Thoracic aorta (tissue), 2 donors: ENCODE measurements around the gene TTC31. TPM values are rescaled to one million over a fixed set of nuclear protein-coding genes. Genes with fewer than 3 reads are reported as not detected.
"Not testable (repeated sequence)": the region's sequence is repeated elsewhere in the genome, so short reads cannot be mapped to it uniquely, and the experiment has no call there.

Experiments used
- ATAC-seq: fragments of 150-250 bp; one replicate; pipeline ENCODE4 v1.8.0; 2017; ENCODE audit warnings: low read depth; ENCODE audit not compliant: insufficient number of reproducible peaks, low FRiP score
- DNase-seq: peaks from one replicate; pipeline ENCODE4 v3.0.0-alpha.2; 2020; ENCODE audit warnings: low spot score
- H3K27ac ChIP-seq, 2 donors: fragments of 200-600 bp; sonication (generic); 1 replicate in 1 of 2; 2 replicates in 1 of 2; pipeline ENCODE4 v1.5.1; 2016; ENCODE audit warnings: mild to moderate bottlenecking in 2 of 2, moderate library complexity in 2 of 2
- H3K27me3 ChIP-seq: fragments of 200-600 bp; sonication (generic); replicated peaks from 2 replicates; pipeline ENCODE4 v1.6.0; 2016; ENCODE audit warnings: mild to moderate bottlenecking; ENCODE audit not compliant: insufficient read depth
- H3K36me3 ChIP-seq: fragments of 200-600 bp; sonication (generic); one replicate; pipeline ENCODE4 v1.5.1; 2016
- H3K4me1 ChIP-seq, 2 donors: fragments of 200-600 bp; sonication (generic); 1 replicate in 1 of 2; 2 replicates in 1 of 2; pipeline versions ENCODE4 v1.5.1 to v1.6.0; 2016; ENCODE audit warnings: low read depth in 2 of 2, mild to moderate bottlenecking in 1 of 2; ENCODE audit not compliant: control insufficient read depth in 1 of 2
- H3K4me3 ChIP-seq: fragments of 200-600 bp; sonication (generic); 2 replicates; pipeline ENCODE4 v1.5.1; 2016; ENCODE audit warnings: mild to moderate bottlenecking
- H3K9me3 ChIP-seq: fragments of 200-600 bp; sonication (generic); 2 replicates; pipeline ENCODE4 v1.5.1; 2016
- total RNA-seq, 2 donors: library from RNA; depleted of rRNA; stranded (reverse); fragments of >200 nt; gene quantifications; one replicate each; pipeline versions ENCODE4 v1.1.0 to v1.2.3, GENCODE V29; 2016
- TF ChIP-seq, protein P1 (sequence below): fragments of 200-600 bp; sonication (generic); IDR thresholded peaks from one replicate; pipeline ENCODE4 v1.5.1; 2019; ENCODE audit warnings: antibody characterized with exemption

TTC31 gene
- total RNA-seq, 2 donors from 2014 or later, result 37.9 to 38.9 TPM

DNA sequence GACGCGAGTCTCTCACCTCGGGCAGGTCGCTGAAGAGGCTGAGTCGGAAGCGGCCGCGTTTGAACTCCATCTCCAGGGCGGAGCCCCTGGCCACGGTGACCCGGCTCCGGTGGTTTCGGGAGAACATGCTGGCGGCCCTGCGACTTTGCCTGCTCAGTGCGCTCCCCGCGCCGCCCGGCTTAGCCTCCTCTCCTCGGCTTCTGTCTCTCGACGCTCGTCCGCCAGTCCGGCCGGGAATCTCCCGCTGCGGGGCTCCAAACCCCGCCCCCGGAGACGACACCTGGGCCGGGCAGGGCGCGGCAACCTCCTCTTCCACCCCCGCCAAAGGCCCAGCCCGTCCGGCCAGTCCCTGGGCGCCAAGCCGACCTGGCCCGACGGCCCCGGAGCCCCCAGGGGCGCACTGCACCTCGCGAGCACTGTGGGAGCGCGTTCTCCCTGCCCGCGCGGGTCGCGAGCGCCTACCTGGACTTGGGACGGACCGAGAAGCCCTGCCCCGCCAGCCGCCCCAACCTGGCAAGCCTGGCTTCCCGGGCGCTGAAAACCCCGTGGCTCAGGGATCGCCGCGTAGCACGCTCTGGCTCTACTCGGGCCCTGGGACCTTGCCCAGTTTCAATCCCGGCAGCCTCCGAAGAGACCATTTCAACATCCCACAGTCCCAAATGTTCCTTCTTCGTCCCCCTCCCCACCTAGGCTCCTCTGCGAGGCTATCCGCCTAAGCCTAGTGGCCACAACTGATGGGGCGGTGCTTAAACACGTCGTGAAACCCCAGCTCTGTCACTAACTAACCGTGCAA lies 41.0 kb upstream of the TTC31 start, which contains the start of gene RTKN:
TSS of gene RTKN (minus strand) at position 248 of the 793 bp plus-strand sequence. CDS start at position 127, 121 bp downstream.
- H3K4me3 ChIP-seq, result peak within 1 kb of the TSS; percentile 72
- DNase-seq, result no peak
- peaks cover 3 to 49% of the 10 kb centered on the region in 2 donors for H3K4me1 ChIP-seq

DNA sequence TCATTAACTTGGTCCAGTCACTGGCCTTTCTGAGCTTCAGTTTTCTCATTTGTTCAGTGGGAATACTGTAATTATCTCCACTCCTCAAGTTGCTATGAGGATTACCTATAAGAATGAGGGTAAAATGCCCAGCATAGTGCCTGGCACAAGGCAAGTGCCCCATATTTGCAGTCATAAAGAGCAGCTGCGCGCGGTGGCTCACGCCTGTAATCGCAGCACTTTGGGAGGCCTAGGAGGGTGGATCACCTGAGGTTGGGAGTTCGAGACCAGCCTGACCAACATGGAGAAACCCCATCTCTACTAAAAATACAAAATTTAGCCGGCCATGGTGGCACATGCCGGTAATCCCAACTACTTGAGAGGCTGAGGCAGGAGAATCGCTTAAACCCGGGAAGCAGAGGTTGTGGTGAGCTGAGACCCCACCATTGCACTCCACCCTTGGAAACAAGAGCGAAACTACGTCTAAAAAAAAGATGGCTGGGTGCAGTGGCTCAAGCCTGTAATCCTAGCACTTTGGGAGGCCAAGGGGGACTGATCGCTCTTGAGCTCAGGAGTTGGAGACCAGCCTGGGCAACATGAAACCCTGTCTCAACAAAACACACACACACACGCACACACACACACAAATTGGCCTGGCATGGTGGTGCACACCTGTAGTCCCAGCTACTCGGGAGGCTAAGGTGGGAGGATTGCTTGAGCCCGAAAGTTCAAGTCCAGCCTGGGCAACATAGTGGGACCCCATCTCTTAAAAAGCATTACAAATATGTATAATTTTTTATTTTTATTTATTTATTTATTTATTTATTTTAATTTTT lies 40.2 kb upstream of the TTC31 start:
- Histone ChIP-seq H3K4me3 (peak overlapping the region; percentile 72), H3K4me1 (peaks cover 3 to 48% of the 10 kb centered on the region in 2 donors)
- not testable (repeated sequence) for H3K36me3 ChIP-seq, DNase-seq, ATAC-seq, H3K27ac ChIP-seq, H3K9me3 ChIP-seq, H3K27me3 ChIP-seq

More for the DNA sequence above, 41.0 kb upstream of the TTC31 start, which contains the start of gene RTKN:
- ATAC-seq, result no peak
- TF ChIP-seq, protein P1, sequence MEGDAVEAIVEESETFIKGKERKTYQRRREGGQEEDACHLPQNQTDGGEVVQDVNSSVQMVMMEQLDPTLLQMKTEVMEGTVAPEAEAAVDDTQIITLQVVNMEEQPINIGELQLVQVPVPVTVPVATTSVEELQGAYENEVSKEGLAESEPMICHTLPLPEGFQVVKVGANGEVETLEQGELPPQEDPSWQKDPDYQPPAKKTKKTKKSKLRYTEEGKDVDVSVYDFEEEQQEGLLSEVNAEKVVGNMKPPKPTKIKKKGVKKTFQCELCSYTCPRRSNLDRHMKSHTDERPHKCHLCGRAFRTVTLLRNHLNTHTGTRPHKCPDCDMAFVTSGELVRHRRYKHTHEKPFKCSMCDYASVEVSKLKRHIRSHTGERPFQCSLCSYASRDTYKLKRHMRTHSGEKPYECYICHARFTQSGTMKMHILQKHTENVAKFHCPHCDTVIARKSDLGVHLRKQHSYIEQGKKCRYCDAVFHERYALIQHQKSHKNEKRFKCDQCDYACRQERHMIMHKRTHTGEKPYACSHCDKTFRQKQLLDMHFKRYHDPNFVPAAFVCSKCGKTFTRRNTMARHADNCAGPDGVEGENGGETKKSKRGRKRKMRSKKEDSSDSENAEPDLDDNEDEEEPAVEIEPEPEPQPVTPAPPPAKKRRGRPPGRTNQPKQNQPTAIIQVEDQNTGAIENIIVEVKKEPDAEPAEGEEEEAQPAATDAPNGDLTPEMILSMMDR, result no peak
- peak within 1 kb of the TSS; percentile 54 to 79 for H3K27ac ChIP-seq
- no peaks in the 10 kb centered on the region for H3K36me3 ChIP-seq
- H3K27me3 ChIP-seq, result no peaks in the 10 kb centered on the region
- no peaks in the 10 kb centered on the region for H3K9me3 ChIP-seq

DNA sequence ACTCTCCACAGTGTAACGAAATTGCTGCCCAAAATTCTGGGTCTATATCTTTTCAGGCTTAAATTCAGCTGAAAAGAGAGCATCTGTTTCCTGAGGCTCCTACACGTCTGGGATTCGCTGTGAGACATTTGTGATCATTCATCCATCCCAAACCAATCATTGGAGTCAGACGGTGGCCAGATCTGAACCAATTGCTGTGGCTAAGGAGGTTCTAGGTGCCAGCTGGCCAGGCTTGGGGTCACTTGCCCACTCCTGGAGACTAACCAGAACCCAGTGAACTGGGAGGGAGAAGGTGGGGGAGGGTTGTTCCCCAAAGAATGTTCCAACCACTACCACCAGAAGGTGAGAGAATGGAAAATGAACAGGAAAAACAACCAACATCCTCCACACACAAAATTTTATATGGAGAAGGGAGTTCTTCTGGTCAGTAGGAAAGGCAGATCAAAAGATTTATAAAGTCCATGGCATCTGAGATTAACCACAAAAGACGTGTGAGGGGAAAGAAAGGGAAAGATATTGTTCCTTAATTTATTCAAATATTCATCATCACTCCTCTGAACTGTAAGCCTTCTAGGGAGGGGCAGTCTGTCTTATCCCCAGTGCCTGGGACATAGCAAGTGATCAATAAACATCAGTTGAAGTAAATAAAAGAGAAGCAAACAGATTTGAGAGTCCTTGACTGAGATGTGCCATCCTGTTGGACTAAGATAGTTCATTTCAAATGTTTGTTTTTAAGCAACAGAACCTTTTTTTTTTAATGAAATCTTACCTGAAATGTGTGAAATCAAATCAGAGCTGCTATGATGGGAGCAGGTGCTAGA lies 38.2 kb upstream of the TTC31 start:
- Histone ChIP-seq H3K27ac (no peak overlapping the region), H3K4me3 (no peak overlapping the region), H3K4me1 (peaks cover under 1 to 29% of the 10 kb centered on the region in 2 donors), H3K9me3 (no peaks in the 10 kb centered on the region), H3K27me3 (no peaks in the 10 kb centered on the region), H3K36me3 (no peaks in the 10 kb centered on the region)
- TF ChIP-seq, protein P1, result no peak
- ATAC-seq (no peak), DNase-seq (no peak)

DNA sequence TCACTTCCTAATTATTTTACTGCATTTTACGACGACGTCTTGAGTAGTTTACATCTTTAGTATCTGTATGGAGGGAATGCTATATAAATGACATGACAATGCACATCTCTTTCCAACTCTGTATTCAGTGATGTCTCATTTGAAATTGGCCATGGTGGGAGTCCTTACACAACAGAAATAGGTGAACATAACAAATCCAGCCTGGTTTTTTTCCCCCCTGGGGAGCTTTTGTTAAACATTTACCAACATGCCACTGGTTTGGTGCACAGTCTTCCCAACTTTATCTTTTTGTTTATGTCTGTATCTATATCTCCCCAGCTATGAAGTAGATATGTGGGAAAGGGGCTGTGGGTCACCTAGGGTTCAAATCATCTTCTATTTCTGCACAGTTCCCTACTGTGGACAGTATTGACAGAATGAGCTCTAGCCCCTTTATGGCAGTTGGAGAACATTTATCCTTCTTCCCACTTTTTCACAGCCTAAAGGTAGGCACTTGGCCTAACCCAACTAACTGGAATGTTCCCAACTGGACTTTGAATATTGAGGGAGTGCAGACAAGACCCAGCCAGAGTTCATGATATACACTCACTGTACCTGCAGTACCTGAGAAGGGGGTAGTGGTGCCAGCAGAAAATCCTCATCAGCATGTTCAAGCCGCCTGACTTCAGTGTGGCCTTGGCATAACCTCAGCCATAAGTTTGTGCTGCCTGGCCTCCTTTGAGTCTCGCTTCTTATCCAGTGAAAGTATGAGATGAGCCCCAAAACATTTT lies 35.5 kb upstream of the TTC31 start:
- Histone ChIP-seq H3K27ac (no peak overlapping the region), H3K27me3 (no peaks in the 10 kb centered on the region), H3K4me1 (peaks cover 0 to 6% of the 10 kb centered on the region in 2 donors), H3K36me3 (no peaks in the 10 kb centered on the region), H3K9me3 (no peaks in the 10 kb centered on the region), H3K4me3 (no peak overlapping the region)
- DNase-seq (no peak), ATAC-seq (no peak)
- TF ChIP-seq, protein P1, result no peak

DNA sequence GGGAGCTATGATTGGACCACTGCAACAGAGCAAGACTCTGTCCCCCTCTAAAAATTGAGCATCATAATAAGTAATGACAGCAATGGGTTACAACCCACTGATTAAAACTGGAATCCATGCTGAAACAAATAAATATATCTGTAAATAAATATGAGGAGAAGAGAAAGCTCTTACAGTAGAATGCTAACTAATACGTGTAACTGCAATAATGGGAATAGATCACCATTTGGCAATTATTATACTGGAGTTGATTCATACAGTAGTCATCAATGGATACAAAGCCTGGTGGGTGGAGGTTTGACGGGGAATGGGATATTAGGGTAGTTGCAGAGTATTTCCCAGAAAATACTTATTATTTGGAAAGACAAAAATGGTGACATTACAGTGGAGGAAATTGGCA lies 34.1 kb upstream of the TTC31 start:
- H3K9me3 ChIP-seq, result no peaks in the 10 kb centered on the region
- H3K4me3 ChIP-seq, result no peak overlapping the region
- DNase-seq, result no peak
- TF ChIP-seq, protein P1, result no peak
- ATAC-seq, result no peak
- H3K27me3 ChIP-seq, result no peaks in the 10 kb centered on the region
- peaks cover 0 to 4% of the 10 kb centered on the region in 2 donors for H3K4me1 ChIP-seq
- H3K36me3 ChIP-seq, result no peaks in the 10 kb centered on the region
- H3K27ac ChIP-seq, result no peak overlapping the region
